Neural cell (in vitro differentiated cells): Measurements from ENCODE around the gene ATP8B2.
"Not testable (repeated sequence)": the region's sequence is repeated elsewhere in the genome, so short reads cannot be mapped to it uniquely, and the experiment has no call there.

Experiments
- EZH2 ChIP-seq: fragments of 200-600, 300-800 bp; shearing (Covaris generic), sonication (generic); IDR thresholded peaks from 2 replicates; pipeline ENCODE4 v1.6.1; 2014; ENCODE audit warnings: antibody characterized with exemption, low read length, borderline replicate concordance, mild to moderate bottlenecking; ENCODE audit not compliant: insufficient read depth, poor library complexity, severe bottlenecking
- MXI1 ChIP-seq: fragments of 450-650 bp; conservative IDR thresholded peaks from 2 replicates; pipeline ENCODE4 v1.6.1; 2014; ENCODE audit warnings: antibody characterized with exemption, mild to moderate bottlenecking; ENCODE audit not compliant: poor library complexity, severe bottlenecking
- POLR2AphosphoS5 ChIP-seq: IDR thresholded peaks from 2 replicates; pipeline ENCODE4 v1.6.1; 2012
- RAD21 ChIP-seq: fragments of 450-650 bp; conservative IDR thresholded peaks from 2 replicates; pipeline ENCODE4 v1.6.1; 2014; ENCODE audit warnings: antibody characterized with exemption, mild to moderate bottlenecking, moderate library complexity
- REST ChIP-seq: IDR thresholded peaks from 2 replicates; pipeline ENCODE4 v1.6.1; 2012; ENCODE audit warnings: borderline replicate concordance
- SMC3 ChIP-seq: fragments of 450-650 bp; conservative IDR thresholded peaks from 2 replicates; pipeline ENCODE4 v1.6.1; 2014; ENCODE audit warnings: antibody characterized with exemption, mild to moderate bottlenecking, moderate library complexity; ENCODE audit not compliant: poor library complexity
- TF ChIP-seq, protein P1 (sequence below): fragments of 450-650 bp; IDR thresholded peaks from 2 replicates; pipeline ENCODE4 v1.5.1; 2014; ENCODE audit warnings: antibody characterized with exemption, mild to moderate bottlenecking, moderate library complexity; ENCODE audit not compliant: poor library complexity, severe bottlenecking

GRCh38 chr1:154321609-154321934, 3.8 kb upstream of the ATP8B2 start:
- TF ChIP-seq, protein P1, sequence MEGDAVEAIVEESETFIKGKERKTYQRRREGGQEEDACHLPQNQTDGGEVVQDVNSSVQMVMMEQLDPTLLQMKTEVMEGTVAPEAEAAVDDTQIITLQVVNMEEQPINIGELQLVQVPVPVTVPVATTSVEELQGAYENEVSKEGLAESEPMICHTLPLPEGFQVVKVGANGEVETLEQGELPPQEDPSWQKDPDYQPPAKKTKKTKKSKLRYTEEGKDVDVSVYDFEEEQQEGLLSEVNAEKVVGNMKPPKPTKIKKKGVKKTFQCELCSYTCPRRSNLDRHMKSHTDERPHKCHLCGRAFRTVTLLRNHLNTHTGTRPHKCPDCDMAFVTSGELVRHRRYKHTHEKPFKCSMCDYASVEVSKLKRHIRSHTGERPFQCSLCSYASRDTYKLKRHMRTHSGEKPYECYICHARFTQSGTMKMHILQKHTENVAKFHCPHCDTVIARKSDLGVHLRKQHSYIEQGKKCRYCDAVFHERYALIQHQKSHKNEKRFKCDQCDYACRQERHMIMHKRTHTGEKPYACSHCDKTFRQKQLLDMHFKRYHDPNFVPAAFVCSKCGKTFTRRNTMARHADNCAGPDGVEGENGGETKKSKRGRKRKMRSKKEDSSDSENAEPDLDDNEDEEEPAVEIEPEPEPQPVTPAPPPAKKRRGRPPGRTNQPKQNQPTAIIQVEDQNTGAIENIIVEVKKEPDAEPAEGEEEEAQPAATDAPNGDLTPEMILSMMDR, result not testable (repeated sequence)
- not testable (repeated sequence) for TF ChIP-seq POLR2AphosphoS5, REST, EZH2, RAD21, MXI1, SMC3
